IPS-NIHi7 (cell line): ENCODE results near the gene RNLS.
"Not testable (repeated sequence)": the region's sequence is repeated elsewhere in the genome, so short reads cannot be mapped to it uniquely, and the experiment has no call there.

ENCODE experiments used
- DNase-seq: peaks from one replicate; pipeline ENCODE4 v3.0.0; 2012; ENCODE audit warnings: mixed read lengths; ENCODE audit errors: extremely low spot score

Gene RNLS

DNA sequence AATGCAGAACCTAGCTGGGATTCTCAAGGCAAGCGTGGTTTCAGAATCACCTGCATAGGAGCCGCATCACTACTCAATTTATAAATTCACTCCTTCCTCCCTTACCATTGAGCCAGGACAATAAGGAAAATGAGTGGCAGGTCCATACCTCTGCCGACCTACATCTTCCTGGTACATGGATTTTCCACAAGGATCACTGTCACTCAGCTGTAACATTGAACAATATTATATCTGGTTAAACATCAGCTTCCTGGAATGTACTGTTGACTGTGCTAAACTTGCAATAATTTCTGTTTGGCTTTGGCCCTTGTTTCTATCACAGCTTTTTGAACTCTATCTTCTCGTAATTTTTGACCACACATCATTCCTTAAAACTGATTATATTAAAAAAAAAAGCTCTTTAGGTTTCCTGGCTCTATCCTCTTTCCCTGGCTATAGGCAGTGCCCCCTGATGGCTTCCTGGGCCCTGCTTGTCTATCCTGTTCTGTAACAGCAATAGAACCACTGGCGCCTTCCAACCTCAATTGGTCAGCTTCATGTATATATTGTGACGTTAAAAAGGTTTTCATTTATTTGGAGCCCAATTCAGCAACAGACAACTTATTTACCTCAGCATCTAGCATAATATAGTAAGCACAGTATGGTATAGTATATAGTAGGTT, 59.2 kb downstream of the RNLS start:
- DNase-seq = no peak

DNA sequence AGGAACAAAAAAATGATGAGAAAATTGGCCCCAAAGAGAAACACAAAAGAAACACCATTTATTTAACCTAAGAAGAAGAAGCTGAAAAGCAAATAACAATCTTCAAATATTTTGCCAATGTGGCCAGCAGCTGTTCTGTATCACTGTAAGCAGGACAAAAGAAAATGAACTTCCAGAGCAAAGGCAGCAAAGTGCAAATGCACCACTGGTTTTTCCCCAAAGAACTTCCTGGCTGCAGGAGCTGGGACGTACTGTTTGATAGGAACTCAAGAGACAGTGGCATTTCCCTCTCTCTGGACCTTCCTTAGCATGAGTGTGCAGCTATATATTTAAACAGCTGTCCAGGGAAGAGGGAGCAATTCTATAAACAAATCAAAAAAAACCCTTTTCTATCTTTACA, 60.4 kb downstream of the RNLS start:
- DNase-seq = no peak

DNA sequence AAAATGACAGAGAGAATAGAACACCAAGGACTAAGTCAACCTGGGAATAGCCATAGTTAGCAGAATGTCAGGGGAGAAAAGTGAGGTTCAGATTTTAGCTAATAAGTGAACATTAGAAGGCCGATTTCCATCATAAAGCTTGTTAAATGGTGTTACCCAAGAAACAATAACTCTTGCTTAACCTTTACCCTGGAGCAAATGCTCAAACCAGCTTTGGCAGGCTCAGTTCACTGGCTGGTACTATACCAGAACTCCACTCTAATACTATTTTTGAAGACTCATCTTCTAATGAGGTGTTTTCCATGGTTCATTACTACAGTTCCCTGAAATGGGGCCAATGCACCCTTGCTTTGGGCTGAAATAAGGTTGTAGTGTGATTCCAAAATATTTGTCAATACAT, 61.3 kb downstream of the RNLS start:
- no peak for DNase-seq

DNA sequence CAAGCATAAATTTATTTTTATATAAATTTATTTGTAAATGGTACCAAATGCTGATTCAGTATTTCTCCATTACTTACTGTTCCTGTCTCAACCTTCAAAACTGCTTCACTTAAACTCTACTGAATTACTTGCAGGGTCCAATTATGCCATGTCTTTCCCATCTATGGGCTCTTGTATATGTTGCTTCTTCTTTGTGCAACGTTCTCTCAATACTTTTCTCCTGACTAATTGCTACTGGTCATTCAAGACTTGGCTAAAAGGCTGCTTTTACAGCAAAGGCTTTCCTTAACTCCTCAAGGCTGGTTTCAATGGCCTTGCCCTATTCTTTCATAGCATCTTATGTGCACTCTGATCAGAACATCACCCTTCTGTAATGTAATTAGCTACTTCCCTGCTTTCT, 67.9 kb downstream of the RNLS start:
- DNase-seq = no peak

DNA sequence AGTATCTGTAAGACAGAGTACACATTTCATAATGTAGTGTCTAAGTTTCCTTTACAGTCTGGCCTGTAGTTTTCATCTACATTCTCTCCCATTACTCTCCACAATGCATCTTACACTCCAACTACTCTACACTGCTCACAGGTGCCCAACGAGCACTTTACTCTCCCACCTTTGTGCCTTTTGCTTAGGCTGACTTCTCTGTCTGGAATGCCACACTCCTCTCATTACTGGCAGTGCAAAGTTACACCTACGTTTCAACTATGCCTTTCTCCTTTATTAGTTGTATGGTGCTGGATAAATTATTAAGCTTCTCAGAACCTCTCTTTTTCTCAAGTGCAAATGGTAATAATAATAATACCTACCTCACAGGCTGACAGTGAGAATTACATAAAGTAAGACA, 70.5 kb downstream of the RNLS start:
- no peak for DNase-seq

DNA sequence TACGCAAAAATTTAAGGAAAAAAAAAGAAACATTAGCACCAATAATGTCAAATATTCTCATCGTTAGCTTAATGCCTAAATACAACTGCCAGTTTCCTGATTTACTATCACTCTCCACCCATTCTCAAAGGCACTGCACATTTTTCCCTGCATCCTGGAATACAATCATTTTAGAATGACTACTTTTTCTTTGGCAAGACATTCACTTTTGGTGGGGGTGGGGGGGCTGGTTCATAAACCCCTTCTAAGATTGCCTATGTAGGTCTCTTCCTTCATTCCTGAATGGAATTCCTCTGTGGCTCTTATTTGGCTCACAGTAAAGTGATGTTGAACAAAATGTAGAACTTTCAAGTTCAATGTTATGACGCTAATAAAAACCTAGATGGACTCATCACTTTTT, 74.3 kb downstream of the RNLS start:
- no peak for DNase-seq

DNA sequence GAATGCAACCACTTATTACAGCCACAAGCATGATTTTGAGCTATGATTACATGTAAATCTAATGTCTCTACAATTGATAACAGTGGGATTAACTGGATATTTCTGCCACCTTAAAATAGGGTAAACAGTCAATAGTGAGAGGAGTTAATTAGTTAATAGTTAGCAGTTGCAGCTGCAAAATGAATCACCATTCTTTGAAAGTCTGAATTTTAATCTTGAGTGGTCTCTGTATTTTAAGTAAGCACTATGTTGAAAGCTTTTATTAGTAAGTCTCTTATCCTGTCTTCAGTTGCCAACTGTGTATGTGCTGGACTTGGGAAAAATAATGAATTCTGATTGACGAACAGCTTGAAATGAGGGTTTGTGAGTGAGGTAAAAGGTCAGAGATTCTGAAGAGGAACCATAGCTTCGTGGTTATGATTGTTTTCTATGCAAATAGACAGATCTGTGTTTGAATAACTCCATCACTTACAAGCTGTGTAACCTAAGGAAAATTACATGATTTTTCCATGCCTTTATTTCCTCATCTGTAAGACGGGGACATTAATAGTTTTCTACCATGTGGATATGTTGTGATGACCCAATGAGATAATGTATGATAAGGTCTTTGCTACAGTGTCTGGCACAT, 75.2 kb downstream of the RNLS start:
- DNase-seq = no peak

DNA sequence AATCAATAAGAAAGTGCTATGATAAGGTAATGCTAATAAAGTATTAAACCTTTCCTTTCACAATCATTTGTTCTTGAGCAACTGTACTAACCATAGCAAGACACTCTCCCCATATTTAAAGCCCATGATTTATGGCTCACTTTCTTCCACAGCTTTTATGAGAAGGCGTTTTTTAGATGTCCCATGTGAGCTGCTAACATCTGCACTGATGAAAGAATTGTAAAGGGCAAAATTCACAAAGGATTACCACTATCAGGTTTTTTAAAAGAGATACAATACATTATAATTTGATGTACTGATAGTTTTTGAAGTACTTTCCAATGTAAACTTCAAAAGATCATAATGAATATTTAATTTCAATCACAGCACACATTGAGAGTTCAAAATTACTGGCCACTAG, 75.7 kb downstream of the RNLS start:
- DNase-seq = no peak

DNA sequence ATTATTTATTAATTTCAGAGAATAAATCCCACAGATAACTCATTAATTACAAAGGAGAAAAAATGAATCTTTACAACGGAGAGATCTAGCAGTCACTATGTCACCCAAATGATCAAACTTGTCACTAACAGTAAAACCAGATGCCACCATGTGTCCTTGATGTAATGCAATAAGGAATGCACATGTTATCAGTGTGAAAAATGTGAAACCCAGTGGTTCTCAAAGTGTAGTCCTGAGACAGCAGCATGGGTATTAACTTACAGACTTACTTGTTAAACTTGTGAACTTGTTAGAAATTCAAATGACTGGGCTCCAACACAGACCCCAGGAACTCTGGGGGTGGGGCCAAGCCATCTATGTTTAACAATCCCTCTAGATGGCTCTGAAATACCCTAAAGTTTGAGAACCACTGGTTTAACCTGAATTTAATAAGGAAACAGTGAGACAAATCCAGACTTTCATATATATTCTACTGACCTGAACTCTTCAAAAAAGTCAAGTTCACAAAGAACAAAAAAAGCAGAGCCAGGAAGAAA, 77.4 kb downstream of the RNLS start:
- peak; percentile 35 for DNase-seq

DNA sequence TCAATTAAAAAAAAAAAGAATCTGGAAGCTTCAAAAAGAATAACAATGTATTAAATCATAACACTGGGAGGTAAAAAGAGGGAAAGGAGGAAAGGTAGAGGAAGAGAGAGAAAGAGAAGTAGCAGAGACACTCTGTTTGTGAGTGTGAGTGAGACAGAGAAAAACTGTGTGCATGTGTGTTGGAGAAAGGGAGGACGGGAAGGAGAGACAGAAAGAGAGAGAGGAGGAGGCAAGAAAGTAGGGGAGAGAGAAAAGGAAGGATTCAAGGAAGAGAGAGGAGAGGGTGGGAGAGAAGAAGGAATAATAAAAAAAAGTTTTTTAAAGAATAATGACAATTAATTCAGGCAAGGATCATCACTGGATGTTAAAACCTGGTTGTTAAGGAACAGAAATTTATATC, 77.9 kb downstream of the RNLS start:
- no peak for DNase-seq

DNA sequence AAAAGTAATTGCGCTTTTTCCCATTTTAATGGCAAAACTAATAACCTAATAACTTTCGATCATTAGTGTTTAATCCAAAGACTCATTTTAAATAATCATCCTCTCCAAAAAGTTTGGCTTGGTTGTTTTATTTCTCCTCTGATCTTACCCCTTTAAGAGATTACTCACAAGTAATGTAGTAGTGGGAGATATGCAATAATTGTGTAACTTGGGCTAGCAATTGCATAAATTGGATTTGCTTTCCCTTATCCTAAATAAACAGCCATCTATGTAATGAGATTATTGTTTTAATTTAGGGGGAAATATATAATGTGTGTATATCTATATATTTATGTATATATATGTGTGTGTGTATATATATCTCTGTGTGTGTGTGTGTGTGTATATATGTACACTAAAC, 82.5 kb downstream of the RNLS start:
- no peak for DNase-seq

DNA sequence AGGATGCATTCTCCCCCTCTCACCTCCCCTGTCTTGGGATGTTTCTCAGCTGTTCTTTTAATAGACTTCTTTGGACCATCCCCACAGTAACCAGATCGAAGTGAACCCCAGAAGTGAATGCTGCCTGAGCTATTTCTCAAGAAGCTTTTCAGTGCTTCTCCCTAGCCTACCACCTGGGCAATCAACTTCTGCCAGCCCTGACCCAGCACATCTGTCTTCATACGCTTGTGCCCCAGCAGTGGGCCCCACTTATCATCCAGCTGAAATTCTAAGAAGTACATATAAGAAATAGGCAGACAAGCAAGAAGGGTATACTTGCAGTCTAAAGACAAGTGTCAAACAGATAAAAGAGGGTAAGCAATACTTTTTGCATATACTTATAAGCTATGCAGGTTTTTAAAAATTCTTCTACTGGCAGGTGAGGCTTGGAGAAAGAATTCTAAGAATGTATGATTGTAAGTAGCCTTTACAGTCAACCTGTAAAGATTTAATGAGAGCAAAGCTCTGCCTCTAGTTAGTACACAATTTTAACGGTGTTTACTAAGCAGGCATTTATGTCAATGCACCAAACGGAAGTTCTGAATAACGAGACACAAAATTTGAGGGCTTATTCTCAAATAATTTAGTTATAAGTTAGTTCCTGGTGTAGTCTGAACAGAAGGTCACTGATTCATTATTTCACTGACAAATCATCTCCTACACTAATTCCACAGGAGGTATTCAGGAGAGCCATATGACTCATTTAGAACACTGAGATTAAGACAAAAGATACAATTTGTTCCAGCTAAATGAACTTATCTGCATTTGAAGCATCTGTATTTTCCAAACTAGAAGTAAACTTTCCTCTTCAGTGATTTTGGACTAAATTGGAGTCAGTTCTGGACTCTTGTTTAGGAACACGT, 83.3 kb downstream of the RNLS start:
- no peak for DNase-seq

DNA sequence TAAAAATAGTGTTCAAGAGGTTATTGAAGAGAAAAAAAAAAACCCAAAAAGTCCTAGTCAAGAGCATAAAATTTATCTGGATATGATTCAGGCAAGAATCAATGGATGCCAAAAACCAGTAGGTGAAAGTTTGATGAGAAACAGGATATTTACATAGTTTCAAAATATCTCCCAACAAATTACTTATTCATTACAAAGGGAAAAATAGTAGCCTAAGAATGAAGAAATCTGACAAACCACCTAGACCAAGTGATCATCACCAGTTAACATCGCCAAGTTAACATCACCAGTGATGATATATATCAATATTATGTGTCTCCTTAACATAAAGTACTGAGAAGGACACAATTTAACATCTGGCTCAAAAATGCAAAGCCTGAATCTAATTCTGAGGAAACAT, 85.2 kb downstream of the RNLS start:
- DNase-seq = no peak

DNA sequence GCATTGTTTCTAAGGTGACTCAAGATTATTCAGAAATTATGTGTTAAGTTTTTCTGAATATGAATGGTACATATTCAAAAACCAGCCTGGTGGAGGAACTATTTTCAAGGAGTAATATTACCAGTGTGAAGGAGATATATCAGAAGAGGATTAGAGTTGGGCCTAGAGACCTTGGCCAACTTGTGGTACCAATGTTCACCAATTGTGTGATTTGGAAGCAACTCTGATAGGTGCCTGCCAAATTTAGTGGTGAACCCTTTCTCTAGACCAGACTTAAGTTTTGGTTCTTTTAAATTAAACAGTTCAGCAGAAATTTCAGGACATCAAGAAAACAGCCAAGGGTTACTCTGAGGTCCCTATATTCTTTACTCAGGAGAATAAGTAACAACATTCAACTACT, 88.6 kb downstream of the RNLS start:
- no peak for DNase-seq

DNA sequence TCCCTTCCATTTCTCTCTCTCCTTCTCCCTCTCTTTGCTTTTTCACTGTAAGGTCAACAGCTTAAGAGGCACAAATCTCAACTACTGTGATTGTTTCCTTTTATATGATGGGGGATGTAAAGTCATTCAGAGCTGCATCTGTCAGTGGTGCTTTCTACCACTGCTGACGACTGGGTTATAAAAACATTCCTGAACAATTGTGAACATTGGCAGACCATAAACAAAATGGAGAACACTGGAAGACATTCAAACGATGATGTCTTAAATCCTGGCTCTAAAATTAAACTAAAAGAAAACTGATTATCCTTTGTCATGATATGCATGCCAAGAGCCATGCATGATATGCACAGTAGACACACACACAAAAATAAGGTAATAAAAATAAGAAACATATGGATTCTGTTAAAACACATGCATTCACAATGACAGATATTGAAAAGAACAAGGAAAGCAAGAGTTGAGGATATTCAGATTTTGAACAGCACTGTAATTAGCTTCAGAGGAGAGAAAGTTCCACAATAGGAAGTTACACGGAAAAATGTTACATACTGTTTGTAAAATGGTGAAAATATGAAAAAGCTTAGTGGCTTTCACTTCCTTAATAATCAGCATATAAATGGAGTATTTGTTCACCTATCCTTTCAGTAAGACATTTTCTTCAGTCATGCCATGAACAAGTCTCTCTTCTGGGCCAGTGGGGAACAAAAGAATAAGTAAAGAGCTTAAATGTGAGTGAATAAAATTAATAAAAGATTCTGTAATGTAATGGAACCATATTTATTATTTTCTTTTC, 89.2 kb downstream of the RNLS start:
- no peak for DNase-seq

DNA sequence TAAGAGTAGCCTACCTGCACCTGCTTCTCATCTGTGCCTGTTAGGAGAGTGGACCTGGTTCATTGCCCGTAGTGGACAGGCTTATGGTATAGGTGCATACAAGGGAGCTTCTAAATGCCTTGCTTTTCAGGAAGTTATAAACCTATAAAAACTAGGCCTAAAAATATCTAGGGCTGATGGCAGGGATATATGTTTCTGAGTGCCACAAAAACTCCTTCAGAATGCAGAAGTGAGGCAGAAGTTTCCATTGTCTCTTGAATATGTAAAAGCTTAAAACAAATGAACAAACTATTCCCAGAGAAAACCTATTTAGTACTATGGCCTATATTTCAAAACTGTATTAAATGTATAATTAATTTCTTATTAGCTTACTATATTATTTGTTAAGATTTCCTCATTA, 91.8 kb downstream of the RNLS start:
- DNase-seq = no peak

DNA sequence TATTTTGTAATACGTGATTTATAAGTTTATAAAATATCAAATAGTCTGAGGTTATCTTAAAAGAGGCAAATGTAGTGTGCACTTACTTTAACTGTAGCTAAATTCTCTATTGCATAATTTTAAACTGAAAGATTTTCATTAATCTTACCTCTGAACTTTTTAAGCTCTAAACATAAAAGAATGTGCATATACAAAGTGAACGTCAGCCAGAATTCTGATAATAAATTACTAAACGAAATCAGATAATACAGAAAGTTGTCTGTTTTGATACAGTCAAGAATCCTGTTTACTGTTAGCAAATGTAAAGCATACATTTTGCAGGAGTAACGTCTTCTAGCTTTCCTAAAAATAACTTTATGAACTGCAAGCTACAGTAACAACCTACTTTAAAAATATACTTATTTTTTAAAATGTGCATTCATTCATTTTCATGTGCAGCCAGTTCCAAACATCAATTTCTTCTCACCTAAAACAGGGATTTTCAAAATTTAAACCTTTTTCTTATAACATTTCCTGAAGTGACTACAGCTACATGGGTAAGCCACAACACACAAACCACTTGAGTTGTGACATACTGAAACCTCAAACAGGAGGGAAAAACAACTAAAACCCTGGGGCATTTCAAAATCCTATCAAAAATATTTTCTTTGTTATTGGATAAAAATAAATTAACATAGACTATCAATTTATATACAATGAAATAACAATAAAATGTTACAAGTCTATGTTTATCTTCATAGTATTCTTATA, 92.7 kb downstream of the RNLS start:
- DNase-seq = no peak

DNA sequence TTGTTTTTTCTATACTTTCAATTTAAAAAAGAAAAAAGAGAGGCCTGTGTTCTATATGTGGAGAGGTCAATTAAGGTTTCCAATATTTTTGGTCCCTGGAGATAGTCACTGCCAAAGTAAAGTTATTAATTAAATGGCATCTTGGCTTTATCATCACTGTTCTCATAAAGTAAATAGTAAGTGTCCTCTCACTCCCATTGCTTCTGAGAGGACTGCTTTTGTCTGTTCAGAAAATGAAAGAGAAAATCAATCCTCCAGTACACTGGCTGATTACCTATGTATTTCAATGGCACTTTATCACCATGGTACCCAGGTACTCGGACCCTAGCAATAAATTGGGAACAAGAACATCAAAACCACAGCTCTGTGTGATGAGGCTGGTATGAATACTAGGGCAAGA, 94.0 kb downstream of the RNLS start:
- DNase-seq = no peak

DNA sequence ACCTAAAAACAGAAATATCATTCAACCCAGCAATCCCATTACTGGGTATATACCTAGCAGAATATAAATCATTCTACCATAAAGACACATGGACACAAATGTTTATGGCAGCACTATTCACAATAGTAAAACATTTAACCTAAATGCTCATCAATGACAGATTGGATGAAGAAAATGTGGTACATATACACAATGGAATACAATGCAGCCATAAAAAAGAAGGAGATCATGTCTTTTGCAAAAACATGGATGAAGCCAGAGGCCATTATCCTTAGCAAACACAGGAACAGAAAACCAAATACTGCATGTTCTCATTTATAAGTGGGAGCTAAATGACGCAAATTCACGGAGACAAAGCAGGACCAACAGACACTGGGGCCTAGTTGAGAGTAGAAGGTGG, 96.3 kb downstream of the RNLS start:
- not testable (repeated sequence) for DNase-seq

DNA sequence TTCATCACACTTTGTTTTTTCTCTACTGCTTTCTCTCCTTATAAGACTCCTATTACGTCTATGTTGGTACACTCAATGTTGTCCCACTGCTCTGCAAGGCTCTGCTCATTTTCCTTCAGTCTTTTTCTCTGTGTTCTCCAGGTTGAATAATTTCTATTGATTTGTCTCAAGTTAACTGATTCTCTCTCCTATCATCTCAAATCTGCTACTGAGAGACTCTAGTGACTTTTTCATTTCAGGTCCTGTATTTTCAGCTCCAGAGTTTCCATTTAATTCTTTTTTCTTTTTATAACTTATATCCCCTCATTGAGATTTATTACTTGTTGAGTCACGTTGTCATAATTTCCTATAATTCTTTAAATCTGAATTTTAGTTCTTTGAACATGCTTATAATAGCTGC, 100.9 kb downstream of the RNLS start:
- DNase-seq = no peak

DNA sequence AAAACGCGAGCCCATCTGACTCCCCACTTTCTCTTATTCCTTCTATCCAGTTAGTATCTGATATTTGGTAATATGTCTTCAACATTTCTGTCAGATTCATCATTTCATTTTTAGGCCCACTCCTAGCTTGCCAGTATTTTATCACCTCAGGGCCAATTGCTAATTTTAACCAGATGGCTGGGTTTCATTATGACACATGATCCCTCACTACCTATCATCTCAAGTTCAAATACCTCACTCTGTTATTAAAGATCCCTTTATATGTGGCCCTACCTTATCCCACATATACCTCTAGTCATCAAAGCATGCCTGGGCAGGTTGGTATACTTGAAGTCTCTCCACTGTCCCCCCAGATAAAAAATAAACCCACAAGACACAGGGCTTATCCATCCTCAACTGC, 104.9 kb downstream of the RNLS start:
- DNase-seq = no peak
